Osteocyte (in vitro differentiated cells): ENCODE measurements around the gene CASQ2. TPM values are rescaled to one million over a fixed set of nuclear protein-coding genes. Genes with fewer than 3 reads are reported as not detected.

ENCODE experiments used
- DNase-seq: peaks from one replicate; pipeline ENCODE4 v3.0.0; 2021; ENCODE audit warnings: mixed read lengths; ENCODE audit not compliant: unreplicated experiment; ENCODE audit errors: extremely low spot score
- H3K27ac Mint-ChIP-seq: one replicate; pipeline ENCODE4 v1.8.0; 2021; ENCODE audit warnings: mild to moderate bottlenecking, mixed read lengths; ENCODE audit not compliant: unreplicated experiment
- H3K27me3 Mint-ChIP-seq: one replicate; pipeline ENCODE4 v1.8.0; 2021; ENCODE audit warnings: mixed read lengths; ENCODE audit not compliant: unreplicated experiment
- H3K36me3 Mint-ChIP-seq: one replicate; pipeline ENCODE4 v1.8.0; 2021; ENCODE audit warnings: mixed read lengths; ENCODE audit not compliant: unreplicated experiment
- H3K4me1 Mint-ChIP-seq: one replicate; pipeline ENCODE4 v1.8.0; 2021; ENCODE audit warnings: mixed read lengths; ENCODE audit not compliant: unreplicated experiment
- H3K4me3 Mint-ChIP-seq: one replicate; pipeline ENCODE4 v1.8.0; 2021; ENCODE audit warnings: mild to moderate bottlenecking, moderate library complexity, mixed read lengths; ENCODE audit not compliant: unreplicated experiment
- H3K9me3 Mint-ChIP-seq: one replicate; pipeline ENCODE4 v1.8.0; 2021; ENCODE audit warnings: mixed read lengths; ENCODE audit not compliant: unreplicated experiment
- total RNA-seq: library from RNA; stranded (reverse); gene quantifications from 2 replicates; pipeline ENCODE4 v1.2.1, GENCODE V29; 2021
- TF ChIP-seq, protein P1 (sequence below): fragments of 200-600 bp; sonication (generic); IDR thresholded peaks from 2 replicates; pipeline ENCODE4 v1.5.0; 2021; ENCODE audit warnings: antibody characterized with exemption, mild to moderate bottlenecking, moderate library complexity

The CASQ2 gene
- total RNA-seq, 1 donor from 2014 or later: not detected

DNA sequence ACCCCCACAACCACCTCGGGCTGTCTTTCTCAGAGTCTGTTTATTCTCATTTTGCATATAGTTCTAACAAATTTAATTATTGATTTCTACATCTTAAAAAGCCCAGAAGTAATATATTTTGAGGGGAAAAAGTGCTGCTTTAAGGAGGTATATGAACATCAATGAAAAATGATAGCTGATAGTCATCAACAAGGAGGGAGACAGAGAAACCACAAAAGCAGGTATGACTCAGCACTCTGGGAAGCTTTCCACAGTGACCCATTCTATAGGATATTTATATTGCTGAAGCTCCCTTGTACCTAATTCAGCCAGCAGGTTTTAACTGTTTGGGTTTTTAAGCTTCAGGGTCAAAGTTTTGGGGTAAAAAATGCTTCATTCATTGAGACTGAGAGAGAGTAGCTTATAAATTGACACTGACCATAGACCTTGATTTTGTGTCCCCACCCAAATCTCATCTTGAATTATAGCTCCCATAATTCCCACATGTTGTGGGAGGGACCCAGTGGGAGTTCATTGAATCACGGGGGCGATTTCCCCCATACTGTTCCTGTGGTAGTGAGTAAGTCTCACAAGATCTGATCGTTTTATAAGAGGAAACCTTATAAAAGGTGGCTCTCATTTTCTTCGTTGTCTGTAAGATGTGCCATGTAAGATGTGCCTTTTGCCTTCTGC is 99.4 kb downstream of the CASQ2 start:
- H3K4me3 Mint-ChIP-seq: no peak overlapping the region
- no peak for DNase-seq
- peak overlapping the region; percentile 65 for H3K27ac Mint-ChIP-seq
- TF ChIP-seq, protein P1, sequence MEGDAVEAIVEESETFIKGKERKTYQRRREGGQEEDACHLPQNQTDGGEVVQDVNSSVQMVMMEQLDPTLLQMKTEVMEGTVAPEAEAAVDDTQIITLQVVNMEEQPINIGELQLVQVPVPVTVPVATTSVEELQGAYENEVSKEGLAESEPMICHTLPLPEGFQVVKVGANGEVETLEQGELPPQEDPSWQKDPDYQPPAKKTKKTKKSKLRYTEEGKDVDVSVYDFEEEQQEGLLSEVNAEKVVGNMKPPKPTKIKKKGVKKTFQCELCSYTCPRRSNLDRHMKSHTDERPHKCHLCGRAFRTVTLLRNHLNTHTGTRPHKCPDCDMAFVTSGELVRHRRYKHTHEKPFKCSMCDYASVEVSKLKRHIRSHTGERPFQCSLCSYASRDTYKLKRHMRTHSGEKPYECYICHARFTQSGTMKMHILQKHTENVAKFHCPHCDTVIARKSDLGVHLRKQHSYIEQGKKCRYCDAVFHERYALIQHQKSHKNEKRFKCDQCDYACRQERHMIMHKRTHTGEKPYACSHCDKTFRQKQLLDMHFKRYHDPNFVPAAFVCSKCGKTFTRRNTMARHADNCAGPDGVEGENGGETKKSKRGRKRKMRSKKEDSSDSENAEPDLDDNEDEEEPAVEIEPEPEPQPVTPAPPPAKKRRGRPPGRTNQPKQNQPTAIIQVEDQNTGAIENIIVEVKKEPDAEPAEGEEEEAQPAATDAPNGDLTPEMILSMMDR: no peak
- peaks cover 6% of the 10 kb centered on the region for H3K9me3 Mint-ChIP-seq
- H3K36me3 Mint-ChIP-seq: peaks cover 30% of the 10 kb centered on the region
- no peaks in the 10 kb centered on the region for H3K27me3 Mint-ChIP-seq
- peaks cover 34% of the 10 kb centered on the region for H3K4me1 Mint-ChIP-seq

DNA sequence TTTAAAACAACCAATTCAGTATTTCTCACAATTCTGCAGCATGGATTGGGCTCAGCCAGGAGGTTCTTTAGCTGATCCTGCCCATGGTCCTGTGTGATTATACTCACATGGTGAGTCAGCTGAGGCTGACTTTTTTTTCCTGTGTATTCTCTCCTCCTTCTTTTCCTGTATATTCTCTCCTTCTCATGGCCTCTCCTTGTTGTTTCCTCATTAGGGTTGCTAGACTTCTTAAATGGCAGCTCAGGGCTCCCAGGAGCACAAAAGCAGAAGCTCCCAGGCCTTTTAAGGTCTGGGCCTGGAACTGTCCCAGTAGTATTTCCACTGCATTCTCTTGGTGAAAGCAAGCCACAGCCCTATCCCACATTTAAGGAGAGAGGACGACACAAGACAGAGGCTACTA is 99.9 kb downstream of the CASQ2 start:
- peaks cover 34% of the 10 kb centered on the region for H3K4me1 Mint-ChIP-seq
- peak overlapping the region; percentile 65 for H3K27ac Mint-ChIP-seq
- no peaks in the 10 kb centered on the region for H3K27me3 Mint-ChIP-seq
- no peak for DNase-seq
- H3K36me3 Mint-ChIP-seq: peaks cover 33% of the 10 kb centered on the region
- TF ChIP-seq, protein P1: no peak
- no peak overlapping the region for H3K4me3 Mint-ChIP-seq
- peaks cover 6% of the 10 kb centered on the region for H3K9me3 Mint-ChIP-seq

DNA sequence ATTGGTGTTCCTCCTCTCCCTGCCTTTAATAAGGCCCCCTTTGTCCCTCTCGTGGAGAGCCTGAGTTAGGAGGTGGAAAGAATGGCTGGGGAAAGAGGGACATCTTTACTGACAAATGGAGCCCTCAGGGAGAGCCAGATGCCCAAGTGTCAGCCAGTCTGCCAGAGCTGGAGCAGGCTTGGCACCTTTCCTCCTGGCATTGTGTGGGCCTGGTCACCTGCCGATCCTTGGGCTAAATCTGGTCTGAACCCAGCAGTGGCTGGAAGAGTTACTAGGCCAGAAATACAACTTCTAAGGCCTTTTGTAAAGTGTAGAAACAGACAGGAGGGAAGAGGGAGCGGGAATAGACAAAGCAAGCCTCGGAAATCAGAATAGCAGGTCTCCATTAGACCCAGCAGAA is 101.8 kb downstream of the CASQ2 start:
- H3K27me3 Mint-ChIP-seq: no peaks in the 10 kb centered on the region
- peaks cover 32% of the 10 kb centered on the region for H3K36me3 Mint-ChIP-seq
- TF ChIP-seq, protein P1: no peak
- no peak for DNase-seq
- H3K27ac Mint-ChIP-seq: no peak overlapping the region
- peaks cover 6% of the 10 kb centered on the region for H3K9me3 Mint-ChIP-seq
- H3K4me3 Mint-ChIP-seq: no peak overlapping the region
- peaks cover 33% of the 10 kb centered on the region for H3K4me1 Mint-ChIP-seq

DNA sequence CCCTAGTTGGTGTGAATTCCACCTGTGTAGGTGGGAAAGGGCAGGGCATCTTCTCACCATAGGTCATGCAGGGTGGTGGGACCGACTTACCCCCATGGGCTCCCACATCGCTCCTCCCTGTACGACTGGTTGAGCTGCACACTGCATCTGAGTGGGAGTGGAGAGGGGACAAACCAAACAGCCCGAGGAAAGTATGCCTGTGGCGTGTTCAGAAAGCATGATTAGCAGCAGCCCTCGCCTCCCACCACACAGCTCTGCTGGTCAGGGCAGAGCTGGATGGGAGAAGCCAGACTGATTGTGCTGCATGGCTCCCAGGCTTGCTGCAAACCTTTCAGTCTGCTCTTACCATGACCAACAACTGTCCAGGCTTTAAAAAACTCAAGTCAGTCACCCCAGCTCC is 102.3 kb downstream of the CASQ2 start:
- Mint-ChIP-seq H3K27ac (no peak overlapping the region), H3K36me3 (peaks cover 32% of the 10 kb centered on the region), H3K27me3 (no peaks in the 10 kb centered on the region), H3K4me1 (peaks cover 28% of the 10 kb centered on the region), H3K4me3 (no peak overlapping the region), H3K9me3 (peaks cover 6% of the 10 kb centered on the region)
- DNase-seq: no peak
- TF ChIP-seq, protein P1: no peak

DNA sequence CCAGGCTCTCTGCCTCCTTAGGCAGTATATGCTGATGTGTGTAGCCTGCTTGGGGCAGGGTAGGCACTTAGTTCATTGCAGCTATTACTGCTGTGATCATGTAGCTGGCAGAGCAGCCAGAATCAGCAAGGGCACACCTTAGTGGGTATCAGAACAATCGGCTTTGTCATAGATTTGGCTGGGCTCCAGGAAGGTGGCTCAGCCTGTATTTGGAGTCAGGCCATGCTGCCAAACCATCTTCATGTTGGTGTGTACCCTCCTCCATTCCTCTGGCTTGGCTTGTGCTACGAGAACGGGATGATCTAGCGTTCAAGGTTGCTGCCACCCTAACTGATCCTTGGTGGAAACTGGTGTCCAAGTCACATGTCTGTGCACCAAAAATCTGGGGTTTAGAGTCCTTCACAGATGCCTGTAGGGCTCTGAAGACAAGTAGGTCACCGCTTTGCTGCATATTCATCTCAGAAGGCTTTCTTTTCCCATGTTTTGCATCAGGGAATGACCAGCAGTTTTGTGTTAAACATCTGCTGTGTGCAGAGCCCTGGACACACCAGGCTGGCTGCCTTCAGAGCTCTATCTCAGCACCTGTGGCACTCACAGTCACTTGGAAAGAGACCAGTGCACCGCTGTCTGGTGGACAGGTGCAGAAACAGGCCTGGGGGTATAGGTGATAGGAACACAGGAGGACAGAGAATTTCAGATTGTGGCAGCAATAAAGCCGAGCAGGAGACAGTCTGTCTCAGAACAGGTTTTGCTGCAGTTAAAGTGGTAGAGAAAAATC is 103.0 kb downstream of the CASQ2 start:
- Mint-ChIP-seq H3K4me3 (no peak overlapping the region), H3K4me1 (peaks cover 21% of the 10 kb centered on the region), H3K9me3 (peaks cover 6% of the 10 kb centered on the region), H3K27ac (no peak overlapping the region), H3K27me3 (no peaks in the 10 kb centered on the region), H3K36me3 (peaks cover 32% of the 10 kb centered on the region)
- TF ChIP-seq, protein P1: no peak
- DNase-seq: no peak
